ENCODE results near the gene PREX1.

GRCh38 chr20:48822178-48822577 is 5.6 kb downstream of the PREX1 start:
- TF ChIP-seq CTCF (IDR thresholded peaks at IDR 0.05) (no peak), POLR2A (IDR thresholded peaks at IDR 0.05) (no peak)
